Astrocyte of the spinal cord (primary cell): ENCODE measurements around the gene ACTL10.
A peak's percentile ranks its signal among the peaks of the same experiment; 100 is the strongest.

ENCODE experiments used
- DNase-seq: peaks from one replicate; pipeline ENCODE4 v3.0.0; 2011; ENCODE audit warnings: low read depth, low spot score
- H3K4me3 ChIP-seq: 2 replicates; pipeline ENCODE4 v1.5.1; 2011; ENCODE audit warnings: low read depth, mild to moderate bottlenecking, low read length, moderate library complexity
- in situ Hi-C: cut with HindIII; loops from 2 replicates; pipeline ENCODE4 v1.10.0; 2017; ENCODE audit warnings: low sequenced_read_pairs
- TF ChIP-seq, protein P1 (sequence below): IDR thresholded peaks from 2 replicates; pipeline ENCODE4 v1.5.1; 2012; ENCODE audit warnings: low read depth, mild to moderate bottlenecking, low read length, inconsistent platforms

ACTL10 gene

DNA sequence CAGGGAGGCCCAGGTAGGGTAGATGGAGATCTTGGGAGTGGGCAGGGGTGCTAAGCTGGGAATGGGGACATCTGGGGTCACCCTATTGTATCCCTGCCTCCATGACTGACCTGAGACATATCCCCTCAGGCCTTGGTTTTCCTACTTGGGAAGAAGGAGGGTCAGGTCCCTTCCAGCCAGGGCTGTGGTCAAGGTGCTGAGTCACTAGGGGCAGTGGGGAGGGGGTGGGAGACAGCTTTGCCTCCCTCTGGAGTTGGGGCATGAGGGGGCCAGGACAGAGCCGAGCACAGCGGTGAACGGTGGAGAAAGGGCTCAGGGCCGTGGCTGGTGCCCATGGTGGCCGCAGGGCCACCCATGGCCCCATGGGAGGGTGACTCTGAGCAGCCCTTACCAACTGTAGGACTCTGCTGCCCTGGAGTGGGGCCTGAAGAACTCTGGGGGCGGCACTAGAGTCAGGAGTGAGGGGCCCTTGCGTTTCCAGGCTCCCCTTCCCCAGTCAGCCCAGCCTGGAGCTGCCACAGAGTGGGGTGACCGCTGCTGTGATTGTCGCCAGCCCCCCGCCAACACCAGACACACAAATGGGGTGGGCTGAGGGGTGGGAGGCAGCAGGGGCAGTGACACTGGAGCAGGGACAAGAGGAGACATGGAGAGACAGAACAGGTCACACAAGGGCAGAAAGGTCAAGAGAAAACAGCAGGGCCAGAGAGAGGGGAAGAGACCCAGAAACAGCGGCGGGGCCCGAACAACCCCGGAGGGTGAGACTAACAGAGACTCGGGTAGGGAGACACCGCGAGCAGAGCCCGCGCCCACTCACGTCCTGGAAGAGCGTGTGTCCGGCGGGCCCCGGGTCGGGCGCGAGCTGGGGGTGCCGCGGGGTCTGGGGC lies 6.9 kb downstream of the ACTL10 start:
- DNase-seq, result no peak
- H3K4me3 ChIP-seq, result peak overlapping the region; percentile 71
- in situ Hi-C loops, result no loop called here
- TF ChIP-seq, protein P1, sequence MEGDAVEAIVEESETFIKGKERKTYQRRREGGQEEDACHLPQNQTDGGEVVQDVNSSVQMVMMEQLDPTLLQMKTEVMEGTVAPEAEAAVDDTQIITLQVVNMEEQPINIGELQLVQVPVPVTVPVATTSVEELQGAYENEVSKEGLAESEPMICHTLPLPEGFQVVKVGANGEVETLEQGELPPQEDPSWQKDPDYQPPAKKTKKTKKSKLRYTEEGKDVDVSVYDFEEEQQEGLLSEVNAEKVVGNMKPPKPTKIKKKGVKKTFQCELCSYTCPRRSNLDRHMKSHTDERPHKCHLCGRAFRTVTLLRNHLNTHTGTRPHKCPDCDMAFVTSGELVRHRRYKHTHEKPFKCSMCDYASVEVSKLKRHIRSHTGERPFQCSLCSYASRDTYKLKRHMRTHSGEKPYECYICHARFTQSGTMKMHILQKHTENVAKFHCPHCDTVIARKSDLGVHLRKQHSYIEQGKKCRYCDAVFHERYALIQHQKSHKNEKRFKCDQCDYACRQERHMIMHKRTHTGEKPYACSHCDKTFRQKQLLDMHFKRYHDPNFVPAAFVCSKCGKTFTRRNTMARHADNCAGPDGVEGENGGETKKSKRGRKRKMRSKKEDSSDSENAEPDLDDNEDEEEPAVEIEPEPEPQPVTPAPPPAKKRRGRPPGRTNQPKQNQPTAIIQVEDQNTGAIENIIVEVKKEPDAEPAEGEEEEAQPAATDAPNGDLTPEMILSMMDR, result no peak

DNA sequence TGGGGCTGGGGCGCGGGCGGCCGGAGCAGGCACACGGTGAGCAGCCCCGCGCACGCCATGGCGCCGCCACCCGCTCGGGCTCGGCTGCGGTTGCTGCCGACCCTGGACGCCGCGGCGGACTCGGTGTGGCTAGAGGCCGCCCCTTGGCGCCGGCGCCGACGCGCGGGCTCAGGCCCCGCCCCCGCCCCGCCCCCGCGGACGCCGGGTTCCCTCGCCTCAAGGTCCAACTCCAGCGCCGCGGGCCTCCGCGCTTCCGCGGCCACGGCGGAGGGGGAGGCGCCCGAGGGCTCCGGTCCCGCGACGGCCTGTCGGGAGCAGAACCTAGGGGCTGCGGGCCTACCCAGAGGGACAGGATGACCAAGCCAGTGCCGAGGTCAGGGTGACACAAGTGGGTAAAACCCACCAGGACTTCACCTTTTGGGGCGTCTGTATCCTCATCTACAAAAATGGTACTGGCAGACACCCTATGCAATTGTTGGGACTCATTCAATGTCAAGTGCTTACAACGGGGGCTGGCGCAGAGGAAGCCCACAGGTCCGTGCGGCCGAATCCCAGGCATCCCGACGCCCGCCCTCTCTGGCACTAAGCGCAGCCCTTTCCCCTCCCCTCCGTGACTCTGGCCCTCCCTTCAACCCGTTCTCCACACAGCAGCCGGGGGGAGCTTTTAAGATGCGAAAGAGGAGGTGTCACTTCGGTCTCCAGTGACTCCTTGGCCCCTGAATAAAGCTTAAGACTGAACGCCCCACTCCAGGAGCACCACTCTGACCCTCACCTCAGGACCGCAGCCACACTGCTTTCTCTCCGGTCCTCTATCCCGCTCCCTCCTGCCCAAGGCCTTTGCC lies 7.8 kb downstream of the ACTL10 start, which contains the start of gene NECAB3:
Gene NECAB3 (minus strand): TSS at position 135 of the 842 bp plus-strand sequence. CDS start 76 bp downstream, at position 59.
- in situ Hi-C loops, result no loop called here
- TF ChIP-seq, protein P1, result no peak
- peak within 1 kb of the TSS; percentile 71 for H3K4me3 ChIP-seq
- peak; percentile 54 for DNase-seq

DNA sequence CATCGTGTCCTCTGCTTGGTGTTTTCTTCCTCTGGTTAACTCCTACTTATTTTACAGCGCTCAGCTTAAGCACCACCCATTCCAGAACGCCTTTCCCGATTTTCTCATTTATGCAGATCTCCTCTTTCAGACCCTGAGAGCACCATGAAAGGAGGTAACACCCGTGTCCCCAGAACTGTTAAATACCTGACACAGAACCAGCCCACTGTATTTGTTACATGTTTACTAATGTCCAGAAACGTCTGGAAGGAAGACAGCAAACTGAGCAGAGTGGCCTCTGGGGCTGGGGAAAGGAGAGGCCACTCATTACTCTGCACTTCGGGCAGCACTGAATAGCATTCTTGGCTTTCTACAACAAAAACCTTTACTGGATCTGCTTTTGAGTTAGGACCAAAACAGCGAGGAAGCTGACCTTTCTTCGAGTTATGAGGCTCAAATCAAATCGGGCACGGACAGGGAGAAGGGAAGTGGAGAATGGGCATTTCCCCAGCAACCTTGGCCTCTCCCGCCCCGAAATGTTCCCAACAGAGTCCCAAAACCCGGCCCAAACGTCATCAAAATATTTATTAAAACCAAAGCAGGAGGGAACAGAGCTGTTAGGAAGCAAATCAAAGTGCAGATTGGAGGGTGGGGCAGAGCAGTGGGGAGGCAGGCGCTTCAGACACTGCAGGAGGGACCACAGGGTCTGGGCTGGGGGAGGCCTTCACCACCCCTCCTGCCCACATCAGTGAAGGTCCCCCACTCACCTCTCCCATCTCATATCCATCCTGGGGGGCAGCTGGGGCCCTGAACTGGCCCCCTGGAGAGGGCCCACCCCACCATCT lies 8.6 kb downstream of the ACTL10 start:
- TF ChIP-seq, protein P1, result no peak
- no peak overlapping the region for H3K4me3 ChIP-seq
- in situ Hi-C loops, result no loop called here
- DNase-seq, result no peak

DNA sequence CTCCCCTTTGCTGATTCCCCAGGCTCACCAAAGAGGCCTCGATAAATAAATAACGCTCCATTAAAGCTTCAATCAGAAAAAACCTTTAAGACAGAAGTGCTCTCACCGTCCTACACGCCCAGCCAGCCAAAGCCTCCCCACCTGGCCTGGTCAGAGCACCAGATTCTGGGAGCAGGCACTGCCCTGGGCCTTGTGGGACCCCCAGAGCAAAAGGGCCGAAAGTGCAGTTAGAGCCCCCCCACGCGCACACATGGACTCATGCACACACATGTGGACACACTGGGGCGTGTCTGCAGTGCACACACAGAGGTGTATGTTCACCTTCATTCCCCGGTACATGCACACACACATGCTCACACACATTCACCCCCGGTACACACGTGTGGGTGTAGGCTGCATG lies 9.4 kb downstream of the ACTL10 start:
- DNase-seq, result no peak
- TF ChIP-seq, protein P1, result no peak
- in situ Hi-C loops, result no loop called here

DNA sequence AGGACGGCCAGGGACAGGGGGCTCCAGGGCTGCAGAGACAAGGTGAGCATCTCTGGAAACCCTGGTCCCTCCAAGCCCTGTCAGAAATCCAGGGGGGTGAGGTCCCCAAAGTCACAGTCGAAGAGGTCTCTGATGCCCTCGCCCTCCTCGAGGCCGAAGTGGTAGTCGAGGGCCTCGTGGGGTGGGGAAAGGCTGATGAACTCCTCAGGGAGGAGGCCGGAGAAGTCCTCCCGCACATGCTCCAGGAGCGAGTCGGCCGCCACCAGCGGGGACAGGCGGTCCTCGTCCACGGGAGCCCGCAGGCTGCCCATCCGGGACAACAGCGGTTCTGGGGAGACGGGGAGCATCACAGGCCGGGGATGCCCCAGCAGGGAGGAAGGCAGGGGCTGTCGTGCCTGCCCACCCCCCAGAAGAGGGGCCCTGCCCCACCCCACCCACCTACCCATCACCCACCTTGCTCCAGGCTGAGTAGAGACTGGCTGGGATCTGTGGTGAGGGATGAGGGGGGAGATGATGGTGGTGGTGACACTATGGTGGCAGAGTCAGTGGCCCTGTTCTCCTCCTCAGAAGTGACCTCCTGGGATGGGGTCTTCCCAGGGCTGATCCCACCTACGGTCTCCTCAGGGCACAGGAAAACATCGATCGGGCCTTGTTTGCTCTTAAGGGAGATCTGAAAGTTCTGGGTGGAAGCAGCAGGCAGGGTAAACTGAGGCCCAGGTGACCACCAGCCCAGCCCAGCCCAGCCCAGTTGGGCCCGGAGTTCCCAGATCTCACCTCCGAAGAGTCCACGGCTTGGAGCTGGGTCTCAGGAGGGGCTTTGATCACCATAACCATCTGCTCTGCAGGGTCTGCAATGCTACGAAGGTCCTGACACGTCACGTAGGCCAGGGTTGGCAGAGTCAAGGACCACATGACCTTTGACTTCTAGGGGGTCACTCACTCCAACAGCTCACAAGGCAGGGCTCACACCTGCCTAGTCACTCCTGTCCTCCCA lies 10.2 kb downstream of the ACTL10 start:
- H3K4me3 ChIP-seq, result no peak overlapping the region
- in situ Hi-C loops, result no loop called here
- DNase-seq, result no peak
- TF ChIP-seq, protein P1, result no peak

More for the DNA sequence above, 9.4 kb downstream of the ACTL10 start:
- H3K4me3 ChIP-seq, result no peak overlapping the region
